Limb (tissue), 2 donors: ENCODE results near the gene ITPR2.
"Not testable (repeated sequence)": the region's sequence is repeated elsewhere in the genome, so short reads cannot be mapped to it uniquely, and the experiment has no call there.

Experiments used
- DNase-seq, 2 donors: peaks; one replicate each; pipeline ENCODE4 v3.0.0-alpha.2; 2016; ENCODE audit errors: extremely low spot score in 2 of 2

The ITPR2 gene

GRCh38 chr12:26314103-26314502 is 518.9 kb downstream of the ITPR2 start:
- DNase-seq = not testable (repeated sequence)

GRCh38 chr12:26310489-26310888 is 522.5 kb downstream of the ITPR2 start:
- not testable (repeated sequence) for DNase-seq

- DNase-seq = no peak
Observed at GRCh38 chr12:26309634-26310033, 523.4 kb downstream of the ITPR2 start.

GRCh38 chr12:26304273-26304672 is 528.7 kb downstream of the ITPR2 start:
- DNase-seq = no peak

- DNase-seq = no peak
Observed at GRCh38 chr12:26303418-26303817, 529.6 kb downstream of the ITPR2 start.

GRCh38 chr12:26302776-26303175 is 530.2 kb downstream of the ITPR2 start:
- DNase-seq = no peak

GRCh38 chr12:26299751-26300150 is 533.2 kb downstream of the ITPR2 start:
- DNase-seq = no peak

GRCh38 chr12:26298785-26299621 is 534.0 kb downstream of the ITPR2 start:
- DNase-seq = no peak

- no peak for DNase-seq
Observed at GRCh38 chr12:26297396-26298070, 535.5 kb downstream of the ITPR2 start.

- DNase-seq = no peak
Observed at GRCh38 chr12:26295001-26295400, 538.0 kb downstream of the ITPR2 start.

GRCh38 chr12:26293612-26294011 is 539.4 kb downstream of the ITPR2 start:
- DNase-seq = no peak

- DNase-seq = no peak
Observed at GRCh38 chr12:26292596-26292995, 540.4 kb downstream of the ITPR2 start.

GRCh38 chr12:26290565-26290964 is 542.4 kb downstream of the ITPR2 start:
- DNase-seq = no peak

GRCh38 chr12:26287671-26288381 is 545.2 kb downstream of the ITPR2 start:
- DNase-seq = peak; percentile 58 to 64
